Mucosa of stomach (tissue), 1 donor: Measurements from ENCODE around the gene ACAP3.

Source experiments
- H3K27me3 ChIP-seq: one replicate; pipeline ENCODE4 v1.7.0; 2013; ENCODE audit warnings: mild to moderate bottlenecking, low read length; ENCODE audit not compliant: control insufficient read depth, insufficient read depth
- H3K36me3 ChIP-seq: one replicate; pipeline ENCODE4 v1.7.0; 2013; ENCODE audit warnings: low read length; ENCODE audit not compliant: control insufficient read depth, insufficient read depth
- H3K4me1 ChIP-seq: one replicate; pipeline ENCODE4 v1.7.0; 2013; ENCODE audit warnings: mild to moderate bottlenecking, low read length; ENCODE audit not compliant: control insufficient read depth, insufficient read depth
- H3K4me3 ChIP-seq: one replicate; pipeline ENCODE4 v1.7.0; 2013; ENCODE audit warnings: low read length
- H3K9ac ChIP-seq: one replicate; pipeline ENCODE4 v1.7.0; 2013; ENCODE audit warnings: mild to moderate bottlenecking, low read length, moderate library complexity
- H3K9me3 ChIP-seq: one replicate; pipeline ENCODE4 v1.7.0; 2013; ENCODE audit warnings: mild to moderate bottlenecking, low read length, moderate library complexity; ENCODE audit not compliant: control insufficient read depth
- donor health status: Pancreatic carcinoma.

Gene ACAP3

GRCh38 chr1:1295154-1295923 lies 12.4 kb downstream of the ACAP3 start:
- peaks cover 18% of the 10 kb centered on the region for H3K4me1 ChIP-seq
- H3K27me3 ChIP-seq = peaks cover 5% of the 10 kb centered on the region
- no peaks in the 10 kb centered on the region for H3K9me3 ChIP-seq
- H3K9ac ChIP-seq = no peak overlapping the region
- no peak overlapping the region for H3K4me3 ChIP-seq
- H3K36me3 ChIP-seq = no peaks in the 10 kb centered on the region

GRCh38 chr1:1294250-1294890 lies 13.4 kb downstream of the ACAP3 start:
- Histone ChIP-seq H3K4me1 (peaks cover 19% of the 10 kb centered on the region), H3K9me3 (no peaks in the 10 kb centered on the region), H3K27me3 (peaks cover 5% of the 10 kb centered on the region), H3K4me3 (no peak overlapping the region), H3K9ac (no peak overlapping the region), H3K36me3 (no peaks in the 10 kb centered on the region)

- no peak overlapping the region for H3K9ac ChIP-seq
- peaks cover 5% of the 10 kb centered on the region for H3K27me3 ChIP-seq
- no peaks in the 10 kb centered on the region for H3K9me3 ChIP-seq
- H3K4me1 ChIP-seq = peaks cover 19% of the 10 kb centered on the region
- no peaks in the 10 kb centered on the region for H3K36me3 ChIP-seq
- H3K4me3 ChIP-seq = no peak overlapping the region
These were observed 14.2 kb downstream of the ACAP3 start for GRCh38 chr1:1293263-1294249.

- Histone ChIP-seq H3K36me3 (no peaks in the 10 kb centered on the region), H3K9me3 (no peaks in the 10 kb centered on the region), H3K4me1 (peaks cover 19% of the 10 kb centered on the region), H3K9ac (no peak overlapping the region), H3K27me3 (peaks cover 5% of the 10 kb centered on the region), H3K4me3 (no peak overlapping the region)
These were observed 14.9 kb downstream of the ACAP3 start for GRCh38 chr1:1292851-1293250.

DNA sequence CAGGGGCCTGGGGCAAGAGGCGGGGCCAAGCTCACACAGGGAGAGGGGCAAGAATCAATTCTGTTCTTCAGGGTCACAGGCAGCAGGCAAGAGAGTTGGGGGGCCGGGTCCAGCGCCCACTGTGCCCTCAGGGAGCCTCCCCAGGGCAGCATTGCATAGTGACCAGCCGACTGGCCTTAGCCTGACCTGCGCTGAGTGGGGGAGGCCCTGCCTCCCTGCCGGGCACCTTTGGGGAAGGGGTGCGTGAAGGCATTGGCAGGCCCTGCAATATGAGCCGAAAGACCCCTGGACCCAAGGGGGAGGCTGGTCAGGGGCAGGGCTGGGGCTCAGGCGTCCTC lies 15.3 kb downstream of the ACAP3 start:
- Histone ChIP-seq H3K27me3 (peaks cover 8% of the 10 kb centered on the region), H3K4me1 (peaks cover 19% of the 10 kb centered on the region), H3K36me3 (no peaks in the 10 kb centered on the region), H3K4me3 (no peak overlapping the region), H3K9ac (no peak overlapping the region), H3K9me3 (no peaks in the 10 kb centered on the region)

- Histone ChIP-seq H3K27me3 (peaks cover 12% of the 10 kb centered on the region), H3K36me3 (no peaks in the 10 kb centered on the region), H3K9me3 (no peaks in the 10 kb centered on the region), H3K4me1 (peaks cover 19% of the 10 kb centered on the region), H3K4me3 (no peak overlapping the region), H3K9ac (peak overlapping the region; percentile 34)
These were observed 15.9 kb downstream of the ACAP3 start for GRCh38 chr1:1291548-1292441.

DNA sequence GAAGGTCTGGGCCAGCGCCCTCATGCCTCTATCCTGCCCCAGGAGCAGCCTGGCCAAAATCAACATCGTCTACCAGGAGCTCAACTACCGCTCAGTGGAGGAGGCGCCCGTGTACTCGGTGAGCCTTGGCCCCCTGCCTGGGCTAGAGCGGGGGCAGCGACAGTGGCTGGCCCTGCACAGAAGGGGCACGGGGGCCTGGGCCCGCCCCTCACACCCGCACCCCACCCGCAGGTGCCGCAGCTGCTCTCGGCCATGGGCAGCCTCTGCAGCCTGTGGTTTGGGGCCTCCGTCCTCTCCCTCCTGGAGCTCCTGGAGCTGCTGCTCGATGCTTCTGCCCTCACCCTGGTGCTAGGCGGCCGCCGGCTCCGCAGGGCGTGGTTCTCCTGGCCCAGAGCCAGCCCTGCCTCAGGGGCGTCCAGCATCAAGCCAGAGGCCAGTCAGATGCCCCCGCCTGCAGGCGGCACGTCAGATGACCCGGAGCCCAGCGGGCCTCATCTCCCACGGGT lies 16.7 kb downstream of the ACAP3 start:
- Histone ChIP-seq H3K27me3 (peaks cover 12% of the 10 kb centered on the region), H3K9me3 (no peaks in the 10 kb centered on the region), H3K36me3 (no peaks in the 10 kb centered on the region), H3K4me3 (no peak overlapping the region), H3K4me1 (peaks cover 21% of the 10 kb centered on the region), H3K9ac (peak overlapping the region; percentile 34)

- Histone ChIP-seq H3K36me3 (no peaks in the 10 kb centered on the region), H3K9ac (no peak overlapping the region), H3K4me3 (no peak overlapping the region), H3K4me1 (peaks cover 29% of the 10 kb centered on the region), H3K9me3 (no peaks in the 10 kb centered on the region), H3K27me3 (peaks cover 18% of the 10 kb centered on the region)
These were observed 17.4 kb downstream of the ACAP3 start for GRCh38 chr1:1290238-1290731.

GRCh38 chr1:1287288-1288110 lies 20.2 kb downstream of the ACAP3 start:
- Histone ChIP-seq H3K27me3 (peaks cover 18% of the 10 kb centered on the region), H3K4me3 (no peak overlapping the region), H3K9me3 (no peaks in the 10 kb centered on the region), H3K4me1 (peaks cover 41% of the 10 kb centered on the region), H3K9ac (no peak overlapping the region), H3K36me3 (no peaks in the 10 kb centered on the region)

DNA sequence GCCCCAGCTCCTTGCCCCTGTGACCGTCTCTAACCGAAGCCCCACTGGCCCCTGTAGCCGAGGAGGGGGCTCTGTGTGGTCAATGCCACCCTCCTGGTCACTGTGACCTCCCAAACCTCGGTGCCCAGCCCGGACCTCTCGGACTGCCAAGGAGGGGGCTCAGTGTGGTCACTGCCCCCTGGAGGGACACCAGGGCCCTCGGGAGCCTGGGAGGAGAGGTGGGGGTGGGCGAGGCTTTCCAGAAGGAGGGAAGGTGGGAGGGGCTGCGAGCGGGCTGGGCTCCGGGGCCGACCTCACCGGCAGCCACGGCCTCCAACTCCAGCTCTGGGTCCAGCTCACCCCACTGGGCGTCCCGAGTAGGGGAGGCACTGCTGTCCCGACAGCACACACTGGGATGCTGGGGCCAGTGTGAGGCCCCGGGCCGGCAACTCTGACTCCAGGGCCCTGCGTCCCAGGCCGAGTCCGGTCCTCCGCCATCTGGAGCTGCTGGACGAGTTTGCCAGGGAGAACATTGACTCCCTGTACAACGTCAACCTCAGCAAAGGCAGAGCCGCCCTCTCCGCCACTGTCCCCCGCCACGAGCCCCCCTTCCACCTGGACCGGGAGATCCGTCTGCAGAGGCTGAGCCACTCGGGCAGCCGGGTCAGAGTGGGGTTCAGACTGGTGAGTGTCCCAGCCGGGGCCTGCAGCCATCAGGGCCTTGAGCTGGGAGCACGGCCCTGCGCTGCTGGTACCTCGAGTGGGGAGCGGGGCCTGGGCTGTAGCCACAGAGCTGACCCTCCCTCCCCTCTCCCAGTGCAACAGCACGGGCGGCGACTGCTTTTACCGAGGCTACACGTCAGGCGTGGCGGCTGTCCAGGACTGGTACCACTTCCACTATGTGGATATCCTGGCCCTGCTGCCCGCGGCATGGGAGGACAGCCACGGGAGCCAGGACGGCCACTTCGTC lies 21.1 kb downstream of the ACAP3 start:
- H3K4me1 ChIP-seq = peaks cover 44% of the 10 kb centered on the region
- H3K9me3 ChIP-seq = no peaks in the 10 kb centered on the region
- no peaks in the 10 kb centered on the region for H3K36me3 ChIP-seq
- no peak overlapping the region for H3K9ac ChIP-seq
- H3K27me3 ChIP-seq = peaks cover 17% of the 10 kb centered on the region
- no peak overlapping the region for H3K4me3 ChIP-seq
